MM.1S (cell line): ENCODE results near the gene ARHGAP25.

Source experiments
- DNase-seq: peaks from one replicate; pipeline ENCODE4 v3.0.0-alpha.2; 2015
- H2AFZ ChIP-seq: fragments of 300-600 bp; sonication (generic); 2 replicates; pipeline ENCODE4 v1.6.0; 2016; ENCODE audit warnings: antibody characterized with exemption, low read length
- H3F3A ChIP-seq: fragments of 300-600 bp; sonication (generic); 2 replicates; pipeline ENCODE4 v1.6.1; 2016; ENCODE audit warnings: mild to moderate bottlenecking, antibody characterized with exemption, low read length, moderate library complexity, mixed read lengths; ENCODE audit not compliant: insufficient read depth
- H3K27ac ChIP-seq: fragments of 300-600 bp; sonication (generic); 2 replicates; pipeline ENCODE4 v1.5.1; 2016; ENCODE audit warnings: mild to moderate bottlenecking, low read length
- H3K27me3 ChIP-seq: fragments of 300-600 bp; sonication (generic); replicated peaks from 2 replicates; pipeline ENCODE4 v1.6.0; 2016; ENCODE audit warnings: low read length; ENCODE audit not compliant: insufficient read depth
- H3K36me3 ChIP-seq: fragments of 300-600 bp; sonication (generic); replicated peaks from 2 replicates; pipeline ENCODE4 v1.6.1; 2016; ENCODE audit warnings: mild to moderate bottlenecking, low read length, mixed read lengths; ENCODE audit not compliant: insufficient read depth
- H3K4me1 ChIP-seq: fragments of 300-600 bp; sonication (generic); 2 replicates; pipeline ENCODE4 v1.6.1; 2016; ENCODE audit warnings: low read length, mixed read lengths
- H3K4me2 ChIP-seq: fragments of 300-600 bp; sonication (generic); 2 replicates; pipeline ENCODE4 v1.6.0; 2016; ENCODE audit warnings: low read depth, low read length
- H3K4me3 ChIP-seq: fragments of 300-600 bp; sonication (generic); 2 replicates; pipeline ENCODE4 v1.5.1; 2016; ENCODE audit warnings: low read length, mixed read lengths
- H3K79me2 ChIP-seq: fragments of 300-600 bp; sonication (generic); 2 replicates; pipeline ENCODE4 v1.6.1; 2016; ENCODE audit warnings: mixed run types, low read length, mixed read lengths
- H3K9ac ChIP-seq: fragments of 300-600 bp; sonication (generic); 2 replicates; pipeline ENCODE4 v1.6.1; 2016; ENCODE audit warnings: low read length, mixed read lengths
- H3K9me2 ChIP-seq: fragments of 300-600 bp; sonication (generic); replicated peaks from 2 replicates; pipeline ENCODE4 v1.6.1; 2016; ENCODE audit warnings: mild to moderate bottlenecking, low read length, mixed read lengths; ENCODE audit not compliant: insufficient read depth
- H3K9me3 ChIP-seq: fragments of 300-600 bp; sonication (generic); replicated peaks from 2 replicates; pipeline ENCODE4 v1.6.1; 2016; ENCODE audit warnings: mild to moderate bottlenecking, low read length, mixed read lengths; ENCODE audit not compliant: insufficient read depth
- H4K20me1 ChIP-seq: fragments of 300-600 bp; sonication (generic); 2 replicates; pipeline ENCODE4 v1.6.1; 2016; ENCODE audit warnings: mild to moderate bottlenecking, low read length, moderate library complexity, mixed read lengths; ENCODE audit not compliant: insufficient read depth
- EZH2 ChIP-seq: fragments of 300-600 bp; sonication (generic); optimal IDR thresholded peaks from 2 replicates; pipeline ENCODE3; 2017; ENCODE audit warnings: low read depth, mild to moderate bottlenecking, antibody characterized with exemption, low read length, mixed read lengths
- EZH2phosphoT487 ChIP-seq: fragments of 300-600 bp; sonication (generic); IDR thresholded peaks from 2 replicates; pipeline ENCODE4 v1.6.1; 2018; ENCODE audit warnings: antibody characterized with exemption, low read length
- TF ChIP-seq, protein P1 (sequence below): fragments of 300-600 bp; sonication (generic); IDR thresholded peaks from 2 replicates; pipeline ENCODE4 v1.5.1; 2016; ENCODE audit warnings: antibody characterized with exemption, low read length, mixed read lengths

ARHGAP25 gene

DNA sequence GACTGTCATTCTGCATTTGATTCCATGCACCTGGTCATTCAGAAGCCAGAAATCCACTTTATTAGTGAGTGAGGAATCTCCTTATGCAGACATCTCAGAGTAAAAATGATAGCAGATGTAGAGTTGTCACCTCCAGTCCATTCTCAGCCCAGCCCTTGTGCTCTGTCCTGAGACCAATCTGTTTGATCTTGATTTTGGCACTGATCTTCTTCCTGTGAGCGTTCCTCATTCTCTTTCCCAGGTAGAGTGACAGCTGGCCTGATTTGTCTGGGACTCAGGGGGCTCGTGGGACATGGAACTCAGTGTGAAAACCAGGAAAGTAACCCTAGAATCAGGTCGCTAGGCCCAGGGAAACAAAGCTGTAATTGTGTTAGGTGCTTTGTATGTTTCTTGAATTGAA is 8.9 kb downstream of the ARHGAP25 start:
- H3K79me2 ChIP-seq = no peaks in the 10 kb centered on the region
- TF ChIP-seq, protein P1, sequence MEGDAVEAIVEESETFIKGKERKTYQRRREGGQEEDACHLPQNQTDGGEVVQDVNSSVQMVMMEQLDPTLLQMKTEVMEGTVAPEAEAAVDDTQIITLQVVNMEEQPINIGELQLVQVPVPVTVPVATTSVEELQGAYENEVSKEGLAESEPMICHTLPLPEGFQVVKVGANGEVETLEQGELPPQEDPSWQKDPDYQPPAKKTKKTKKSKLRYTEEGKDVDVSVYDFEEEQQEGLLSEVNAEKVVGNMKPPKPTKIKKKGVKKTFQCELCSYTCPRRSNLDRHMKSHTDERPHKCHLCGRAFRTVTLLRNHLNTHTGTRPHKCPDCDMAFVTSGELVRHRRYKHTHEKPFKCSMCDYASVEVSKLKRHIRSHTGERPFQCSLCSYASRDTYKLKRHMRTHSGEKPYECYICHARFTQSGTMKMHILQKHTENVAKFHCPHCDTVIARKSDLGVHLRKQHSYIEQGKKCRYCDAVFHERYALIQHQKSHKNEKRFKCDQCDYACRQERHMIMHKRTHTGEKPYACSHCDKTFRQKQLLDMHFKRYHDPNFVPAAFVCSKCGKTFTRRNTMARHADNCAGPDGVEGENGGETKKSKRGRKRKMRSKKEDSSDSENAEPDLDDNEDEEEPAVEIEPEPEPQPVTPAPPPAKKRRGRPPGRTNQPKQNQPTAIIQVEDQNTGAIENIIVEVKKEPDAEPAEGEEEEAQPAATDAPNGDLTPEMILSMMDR = no peak
- TF ChIP-seq EZH2phosphoT487 = no peak
- DNase-seq = no peak
- no peak overlapping the region for H3K4me3 ChIP-seq
- H4K20me1 ChIP-seq = no peaks in the 10 kb centered on the region
- H2AFZ ChIP-seq = no peak overlapping the region
- no peak overlapping the region for H3K4me2 ChIP-seq
- H3K4me1 ChIP-seq = no peaks in the 10 kb centered on the region
- no peaks in the 10 kb centered on the region for H3F3A ChIP-seq
- no peak overlapping the region for H3K9ac ChIP-seq
- no peaks in the 10 kb centered on the region for H3K27me3 ChIP-seq
- no peaks in the 10 kb centered on the region for H3K36me3 ChIP-seq
- H3K9me2 ChIP-seq = no peaks in the 10 kb centered on the region
- H3K9me3 ChIP-seq = no peaks in the 10 kb centered on the region
- no peak overlapping the region for H3K27ac ChIP-seq

DNA sequence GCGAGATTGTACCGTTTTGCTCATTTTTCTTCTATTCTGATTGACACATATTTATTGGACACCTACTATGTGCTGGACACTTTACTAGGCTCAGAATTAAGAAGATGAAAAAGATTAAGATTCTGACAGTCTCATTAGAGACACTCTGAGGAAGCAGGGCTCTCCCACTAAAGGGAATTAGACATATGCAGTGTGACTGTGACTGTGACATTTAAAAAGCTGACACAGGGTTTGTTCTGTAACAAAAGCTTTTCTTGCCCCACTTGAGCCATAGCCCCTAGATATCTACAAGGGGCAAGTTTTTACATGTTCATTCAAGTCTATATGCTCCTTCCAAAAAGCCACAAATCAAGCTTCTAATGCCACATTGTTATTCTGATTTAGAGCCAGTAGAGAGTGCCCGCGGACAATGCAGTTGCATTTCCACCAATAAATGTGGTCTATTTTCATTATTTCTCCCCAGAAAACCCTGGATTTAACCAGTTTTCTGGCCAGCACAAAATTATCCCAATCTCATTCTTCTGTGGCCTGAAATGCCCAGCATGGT is 9.8 kb downstream of the ARHGAP25 start:
- no peak for DNase-seq

DNA sequence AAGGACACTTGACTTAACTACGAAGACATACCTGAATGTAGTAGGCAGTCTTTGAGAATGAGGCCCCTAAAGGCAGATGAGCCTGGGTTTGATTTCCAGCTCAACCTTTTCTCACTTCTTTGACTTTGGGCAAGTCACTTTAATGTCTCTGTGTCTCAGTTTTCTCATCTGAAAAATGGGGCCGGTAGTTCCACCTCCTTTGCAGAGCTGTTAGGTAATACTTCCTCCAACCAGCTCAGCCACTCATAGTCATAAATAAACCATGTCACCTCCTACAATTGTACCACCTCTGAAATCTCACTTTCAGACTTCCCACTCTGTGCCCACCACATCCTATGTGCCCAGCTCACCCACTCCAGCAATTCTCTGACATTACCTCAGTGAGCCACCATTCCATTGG is 10.4 kb downstream of the ARHGAP25 start:
- Histone ChIP-seq H4K20me1 (no peaks in the 10 kb centered on the region), H3K27me3 (no peaks in the 10 kb centered on the region), H3K9ac (no peak overlapping the region), H2AFZ (no peak overlapping the region), H3K36me3 (no peaks in the 10 kb centered on the region), H3K79me2 (no peaks in the 10 kb centered on the region), H3K4me1 (no peaks in the 10 kb centered on the region), H3K4me2 (no peak overlapping the region), H3K9me3 (no peaks in the 10 kb centered on the region), H3K27ac (no peak overlapping the region), H3K4me3 (no peak overlapping the region), H3F3A (no peaks in the 10 kb centered on the region), H3K9me2 (no peaks in the 10 kb centered on the region)
- no peak for DNase-seq
- TF ChIP-seq EZH2phosphoT487 (no peak), EZH2 (no peak)
- TF ChIP-seq, protein P1 = no peak

More for the DNA sequence above, 9.8 kb downstream of the ARHGAP25 start:
- Histone ChIP-seq H3K4me3 (no peak overlapping the region), H3K36me3 (no peaks in the 10 kb centered on the region), H3K4me1 (no peaks in the 10 kb centered on the region), H3K79me2 (no peaks in the 10 kb centered on the region), H2AFZ (no peak overlapping the region), H3K9me2 (no peaks in the 10 kb centered on the region), H3F3A (no peaks in the 10 kb centered on the region), H3K27ac (no peak overlapping the region), H3K27me3 (no peaks in the 10 kb centered on the region), H3K9me3 (no peaks in the 10 kb centered on the region), H4K20me1 (no peaks in the 10 kb centered on the region), H3K4me2 (no peak overlapping the region), H3K9ac (no peak overlapping the region)
- TF ChIP-seq EZH2 (no peak), EZH2phosphoT487 (no peak)
- TF ChIP-seq, protein P1 = no peak
